ENCODE results near the gene RAPGEFL1. TPM values are rescaled to one million over a fixed set of nuclear protein-coding genes. Genes with fewer than 3 reads are reported as not detected.
"Not testable (repeated sequence)": the region's sequence is repeated elsewhere in the genome, so short reads cannot be mapped to it uniquely, and the experiment has no call there.

RAPGEFL1 gene
- polyA plus RNA-seq, 1 experiment = 3.8 TPM

GRCh38 chr17:40135817-40136216, 41.5 kb upstream of the RAPGEFL1 start:
- ChIA-PET CTCF (interaction anchor here (1.5 to 1.6 kb wide), 2 partner anchors 11 to 12 kb away, joined by 3 read pairs; no protein-coding TSS in a partner anchor), POLR2A (no interaction called here)
- H3K4me3 ChIP-seq (ENCODE audit: low read depth, low read length) = no peak overlapping the region
- peaks cover 11% of the 10 kb centered on the region for H3K36me3 ChIP-seq (ENCODE audit: control insufficient read depth, insufficient read depth, low read length)
- DNase-seq (ENCODE audit: low read depth) = no peak
- H3K27me3 ChIP-seq (ENCODE audit: control insufficient read depth, insufficient read depth, low read length) = no peaks in the 10 kb centered on the region
- TF ChIP-seq, protein P1, sequence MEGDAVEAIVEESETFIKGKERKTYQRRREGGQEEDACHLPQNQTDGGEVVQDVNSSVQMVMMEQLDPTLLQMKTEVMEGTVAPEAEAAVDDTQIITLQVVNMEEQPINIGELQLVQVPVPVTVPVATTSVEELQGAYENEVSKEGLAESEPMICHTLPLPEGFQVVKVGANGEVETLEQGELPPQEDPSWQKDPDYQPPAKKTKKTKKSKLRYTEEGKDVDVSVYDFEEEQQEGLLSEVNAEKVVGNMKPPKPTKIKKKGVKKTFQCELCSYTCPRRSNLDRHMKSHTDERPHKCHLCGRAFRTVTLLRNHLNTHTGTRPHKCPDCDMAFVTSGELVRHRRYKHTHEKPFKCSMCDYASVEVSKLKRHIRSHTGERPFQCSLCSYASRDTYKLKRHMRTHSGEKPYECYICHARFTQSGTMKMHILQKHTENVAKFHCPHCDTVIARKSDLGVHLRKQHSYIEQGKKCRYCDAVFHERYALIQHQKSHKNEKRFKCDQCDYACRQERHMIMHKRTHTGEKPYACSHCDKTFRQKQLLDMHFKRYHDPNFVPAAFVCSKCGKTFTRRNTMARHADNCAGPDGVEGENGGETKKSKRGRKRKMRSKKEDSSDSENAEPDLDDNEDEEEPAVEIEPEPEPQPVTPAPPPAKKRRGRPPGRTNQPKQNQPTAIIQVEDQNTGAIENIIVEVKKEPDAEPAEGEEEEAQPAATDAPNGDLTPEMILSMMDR (IDR thresholded peaks at IDR 0.05; ENCODE audit: insufficient read depth, low read depth, low read length) = no peak

GRCh38 chr17:40139566-40140058, 37.7 kb upstream of the RAPGEFL1 start:
- no peak for DNase-seq (ENCODE audit: low read depth)
- CTCF ChIA-PET = interaction anchor here (0.7 to 2.6 kb wide), 9 partner anchors 10 to 124 kb away, joined by 3 to 14 read pairs (median 7); partner anchors contain the start of gene CSF3
- TF ChIP-seq, protein P1 (IDR thresholded peaks at IDR 0.05; ENCODE audit: insufficient read depth, low read depth, low read length) = no peak
- Histone ChIP-seq H3K36me3 (ENCODE audit: control insufficient read depth, insufficient read depth, low read length) (peaks cover 6% of the 10 kb centered on the region), H3K4me3 (ENCODE audit: low read depth, low read length) (peak overlapping the region; percentile 50), H3K27me3 (ENCODE audit: control insufficient read depth, insufficient read depth, low read length) (no peaks in the 10 kb centered on the region)
- POLR2A ChIA-PET = no interaction called here

DNA sequence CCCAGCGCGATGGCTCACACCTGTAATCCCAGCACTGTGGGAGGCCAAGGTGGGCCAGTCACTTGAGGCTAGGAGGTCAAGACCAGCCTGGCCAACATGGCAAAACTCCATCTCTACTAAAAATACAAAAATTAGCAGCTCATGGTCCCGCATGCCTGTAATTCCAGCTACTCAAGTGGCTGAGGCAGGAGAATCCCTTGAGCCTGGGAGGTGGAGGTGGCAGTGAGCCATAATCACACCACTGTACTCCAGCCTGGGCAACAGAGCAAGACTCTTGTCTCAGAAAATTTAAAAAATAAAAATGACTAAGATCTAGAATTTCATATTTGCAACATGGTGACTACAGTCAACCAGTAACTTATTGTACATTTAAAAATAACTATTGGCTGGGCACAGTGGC, 34.1 kb upstream of the RAPGEFL1 start:
- POLR2A ChIA-PET; H3K4me3 ChIP-seq (ENCODE audit: low read depth, low read length); CTCF ChIA-PET; H3K27me3 ChIP-seq (ENCODE audit: control insufficient read depth, insufficient read depth, low read length); DNase-seq (ENCODE audit: low read depth); H3K36me3 ChIP-seq (ENCODE audit: control insufficient read depth, insufficient read depth, low read length): not testable (repeated sequence)

GRCh38 chr17:40145476-40145875, 31.8 kb upstream of the RAPGEFL1 start:
- Histone ChIP-seq H3K27me3 (ENCODE audit: control insufficient read depth, insufficient read depth, low read length) (no peaks in the 10 kb centered on the region), H3K36me3 (ENCODE audit: control insufficient read depth, insufficient read depth, low read length) (peaks cover 9% of the 10 kb centered on the region), H3K4me3 (ENCODE audit: low read depth, low read length) (no peak overlapping the region)
- ChIA-PET CTCF (no interaction called here), POLR2A (no interaction called here)
- DNase-seq (ENCODE audit: low read depth) = no peak
- TF ChIP-seq, protein P1 (IDR thresholded peaks at IDR 0.05; ENCODE audit: insufficient read depth, low read depth, low read length) = no peak

- TF ChIP-seq, protein P1 (IDR thresholded peaks at IDR 0.05; ENCODE audit: insufficient read depth, low read depth, low read length) = no peak
- Histone ChIP-seq H3K27me3 (ENCODE audit: control insufficient read depth, insufficient read depth, low read length) (no peaks in the 10 kb centered on the region), H3K4me3 (ENCODE audit: low read depth, low read length) (no peak overlapping the region), H3K36me3 (ENCODE audit: control insufficient read depth, insufficient read depth, low read length) (peaks cover 7% of the 10 kb centered on the region)
- DNase-seq (ENCODE audit: low read depth) = no peak
- POLR2A ChIA-PET = no interaction called here
- CTCF ChIA-PET = interaction anchor here (0.6 to 2.5 kb wide), 10 partner anchors 9 to 533 kb away, joined by 3 to 10 read pairs (median 3); no protein-coding TSS in a partner anchor
These were observed 28.7 kb upstream of the RAPGEFL1 start for GRCh38 chr17:40148527-40148926.

- POLR2A ChIA-PET = no interaction called here
- H3K36me3 ChIP-seq (ENCODE audit: control insufficient read depth, insufficient read depth, low read length) = peaks cover 7% of the 10 kb centered on the region
- CTCF ChIA-PET = interaction anchor here (1.0 to 2.5 kb wide), 2 partner anchors 18 kb away, joined by 3 to 10 read pairs; no protein-coding TSS in a partner anchor
- H3K4me3 ChIP-seq (ENCODE audit: low read depth, low read length) = no peak overlapping the region
- TF ChIP-seq, protein P1 (IDR thresholded peaks at IDR 0.05; ENCODE audit: insufficient read depth, low read depth, low read length) = no peak
- H3K27me3 ChIP-seq (ENCODE audit: control insufficient read depth, insufficient read depth, low read length) = no peaks in the 10 kb centered on the region
- no peak for DNase-seq (ENCODE audit: low read depth)
These were observed 27.0 kb upstream of the RAPGEFL1 start for GRCh38 chr17:40150276-40150675.

Measured in BJ (cell line).